CD4-positive, CD25-positive, alpha-beta regulatory T cell (primary cell): ENCODE data around the gene STX18. TPM values are rescaled to one million over a fixed set of nuclear protein-coding genes. Genes with fewer than 3 reads are reported as not detected.
"Not testable (repeated sequence)": the region's sequence is repeated elsewhere in the genome, so short reads cannot be mapped to it uniquely, and the experiment has no call there.

ENCODE experiments used
- ATAC-seq, 2 donors: fragments of 150-1000 bp; cut with Tn5 transposase; one replicate each; pipeline ENCODE4 v1.10.0; 2021; ENCODE audit warnings: low read depth in 2 of 2, moderate number of reproducible peaks in 2 of 2, moderate library complexity in 1 of 2
- DNase-seq, 3 donors: peaks; one replicate each; pipeline versions ENCODE4 v3.0.0 to v3.0.0-alpha.2; 2012 to 2022; ENCODE audit warnings: mixed read lengths in 1 of 3
- H3K27ac ChIP-seq: one replicate; pipeline ENCODE4 v1.7.0; 2013; ENCODE audit warnings: mild to moderate bottlenecking, low read length; ENCODE audit not compliant: insufficient read depth, poor library complexity, severe bottlenecking
- H3K27me3 ChIP-seq: one replicate; pipeline ENCODE4 v1.7.0; 2013; ENCODE audit warnings: low read length; ENCODE audit not compliant: control insufficient read depth, insufficient read depth
- H3K36me3 ChIP-seq: one replicate; pipeline ENCODE4 v1.7.0; 2013; ENCODE audit warnings: mild to moderate bottlenecking, low read length, moderate library complexity; ENCODE audit not compliant: control insufficient read depth, insufficient read depth
- H3K4me1 ChIP-seq: 2 replicates; pipeline ENCODE4 v1.7.0; 2013; ENCODE audit warnings: mild to moderate bottlenecking, low read length; ENCODE audit not compliant: insufficient read depth, control insufficient read depth, poor library complexity, severe bottlenecking
- H3K4me3 ChIP-seq: one replicate; pipeline ENCODE4 v1.7.0; 2013; ENCODE audit warnings: low read depth, mild to moderate bottlenecking, low read length, moderate library complexity
- H3K9me3 ChIP-seq, 2 experiments: 1 replicate in 1 of 2; 2 replicates in 1 of 2; pipeline ENCODE4 v1.7.0; 2013; ENCODE audit warnings: low read length in 2 of 2, mild to moderate bottlenecking in 1 of 2, moderate library complexity in 1 of 2; ENCODE audit not compliant: control insufficient read depth in 2 of 2
- H3K27ac Mint-ChIP-seq, 3 donors: one replicate each; pipeline ENCODE4 v1.8.0; 2020 to 2022; ENCODE audit warnings: mild to moderate bottlenecking in 3 of 3, mixed read lengths in 3 of 3, moderate library complexity in 2 of 3
- H3K27me3 Mint-ChIP-seq: one replicate; pipeline ENCODE4 v1.8.0; 2022; ENCODE audit warnings: mild to moderate bottlenecking, mixed read lengths
- H3K36me3 Mint-ChIP-seq: one replicate; pipeline ENCODE4 v1.8.0; 2020; ENCODE audit warnings: mixed read lengths
- H3K4me1 Mint-ChIP-seq, 4 donors: one replicate each; pipeline ENCODE4 v1.8.0; 2020 to 2022; ENCODE audit warnings: mixed read lengths in 4 of 4, mild to moderate bottlenecking in 1 of 4
- H3K4me3 Mint-ChIP-seq, 4 donors: one replicate each; pipeline ENCODE4 v1.8.0; 2020 to 2022; ENCODE audit warnings: mild to moderate bottlenecking in 4 of 4, mixed read lengths in 4 of 4, moderate library complexity in 3 of 4
- H3K9me3 Mint-ChIP-seq, 7 donors: one replicate each; pipeline ENCODE4 v1.8.0; 2020 to 2022; ENCODE audit warnings: mixed read lengths in 7 of 7, mild to moderate bottlenecking in 3 of 7, moderate library complexity in 2 of 7
- polyA plus RNA-seq, 4 donors: library from polyadenylated mRNA; unstranded; fragments of 300-500 nt; fragmentation: Illumina TruSeq; gene quantifications; one replicate each; pipeline ENCODE4 v1.2.3, GENCODE V29; 2021
- total RNA-seq: library from RNA; stranded (reverse); gene quantifications from one replicate; pipeline ENCODE4 v1.2.3, GENCODE V29; 2022

Gene STX18
- total and polyA plus RNA-seq, 5 donors from 2014 or later = 15.9 to 27.2 (median 23.6) TPM

DNA sequence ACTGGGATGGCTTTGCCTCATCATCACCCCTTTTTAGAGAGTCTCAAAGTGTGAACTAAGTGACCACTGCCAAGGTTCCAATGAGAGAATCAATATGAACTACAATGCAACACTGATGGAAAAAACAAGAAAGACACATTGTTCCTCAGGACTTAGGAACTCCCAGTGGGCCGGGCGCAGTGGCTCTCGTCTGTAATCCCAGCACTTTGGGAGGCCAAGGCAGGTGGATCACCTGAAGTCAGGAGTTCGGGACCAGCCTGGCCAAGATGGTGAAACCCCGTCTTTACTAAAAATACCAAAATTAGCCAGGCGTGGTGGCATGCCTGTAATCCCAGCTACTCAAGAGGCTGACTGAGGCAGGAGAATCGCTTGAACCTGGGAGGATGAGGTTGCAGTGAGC is 119.7 kb downstream of the STX18 start:
- ATAC-seq, H3K9me3 Mint-ChIP-seq: not testable (repeated sequence)
- peaks cover 6 to 26% (median 15%) of the 10 kb centered on the region in 4 donors for H3K4me1 Mint-ChIP-seq

GRCh38 chr4:4421356-4421755 is 120.5 kb downstream of the STX18 start:
- Mint-ChIP-seq H3K4me1 (peaks cover 6 to 26% (median 15%) of the 10 kb centered on the region in 4 donors), H3K27ac (peak overlapping the region in 1 of 3 donors; percentile 59), H3K9me3 (peaks cover 0 to 3% (median 0%) of the 10 kb centered on the region in 7 donors), H3K36me3 (peaks cover 44% of the 10 kb centered on the region), H3K27me3 (no peaks in the 10 kb centered on the region), H3K4me3 (no peak overlapping the region)
- Histone ChIP-seq H3K36me3 (peaks cover 38% of the 10 kb centered on the region), H3K4me3 (no peak overlapping the region), H3K27me3 (no peaks in the 10 kb centered on the region), H3K4me1 (peaks cover 9% of the 10 kb centered on the region), H3K27ac (no peak overlapping the region), H3K9me3 (no peaks in the 10 kb centered on the region)
- ATAC-seq (no peak), DNase-seq (no peak)

More for the DNA sequence above, 119.7 kb downstream of the STX18 start:
- DNase-seq, H3K4me3 Mint-ChIP-seq, H3K4me1 ChIP-seq, H3K27ac Mint-ChIP-seq, H3K4me3 ChIP-seq, H3K27me3 ChIP-seq, H3K27me3 Mint-ChIP-seq, H3K9me3 ChIP-seq, H3K27ac ChIP-seq: not testable (repeated sequence)
- H3K36me3 Mint-ChIP-seq = peaks cover 43% of the 10 kb centered on the region
- H3K36me3 ChIP-seq = peaks cover 38% of the 10 kb centered on the region

DNA sequence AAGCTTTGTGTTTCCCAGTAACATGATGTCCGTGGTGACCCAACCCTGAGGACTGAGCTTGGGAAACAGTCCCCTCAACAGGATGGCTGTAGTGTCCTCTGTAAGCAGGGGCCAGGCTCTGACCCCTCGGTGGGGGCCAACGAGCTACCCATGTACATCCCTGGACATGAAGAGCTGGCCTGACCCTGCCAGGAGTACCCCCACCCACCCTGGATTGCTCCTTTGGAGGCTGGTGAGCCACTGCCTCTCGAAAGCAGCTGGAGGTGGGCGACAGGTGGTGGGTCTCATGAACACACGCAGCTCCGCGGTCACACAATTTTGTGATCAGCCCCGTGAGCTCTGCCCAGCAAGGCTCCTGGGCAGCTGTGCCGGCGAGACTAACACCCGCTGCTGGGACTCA is 121.4 kb downstream of the STX18 start:
- ATAC-seq = no peak
- no peaks in the 10 kb centered on the region for H3K27me3 ChIP-seq
- H3K4me1 ChIP-seq = peaks cover 9% of the 10 kb centered on the region
- no peak overlapping the region for H3K4me3 ChIP-seq
- DNase-seq = no peak
- H3K9me3 Mint-ChIP-seq = peaks cover 0 to 3% (median 0%) of the 10 kb centered on the region in 7 donors
- H3K4me3 Mint-ChIP-seq = no peak overlapping the region
- peaks cover 38% of the 10 kb centered on the region for H3K36me3 ChIP-seq
- no peak overlapping the region for H3K27ac ChIP-seq
- H3K27me3 Mint-ChIP-seq = no peaks in the 10 kb centered on the region
- peaks cover 6 to 26% (median 15%) of the 10 kb centered on the region in 4 donors for H3K4me1 Mint-ChIP-seq
- H3K36me3 Mint-ChIP-seq = peaks cover 51% of the 10 kb centered on the region
- H3K27ac Mint-ChIP-seq = no peak overlapping the region
- H3K9me3 ChIP-seq = no peaks in the 10 kb centered on the region

DNA sequence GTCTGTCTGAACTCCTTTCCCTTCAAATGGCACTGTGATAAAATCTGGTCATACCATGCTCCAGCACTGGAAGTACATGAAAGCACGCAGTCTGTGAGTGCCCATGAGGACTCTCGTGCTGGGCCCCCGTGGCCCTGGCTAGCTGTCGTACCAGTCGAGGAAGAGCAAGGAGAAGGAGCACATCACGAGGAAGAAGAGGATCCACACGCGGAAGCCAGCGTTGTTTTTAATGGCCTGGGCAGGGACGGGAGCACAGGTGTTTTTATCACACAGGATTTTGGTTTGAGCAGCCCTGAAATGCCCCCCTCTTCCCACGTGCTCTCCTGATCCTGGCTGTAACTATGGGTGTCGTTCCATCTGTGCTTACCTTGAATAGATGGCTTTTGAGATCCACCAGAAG is 122.0 kb downstream of the STX18 start:
- Histone ChIP-seq H3K27ac (no peak overlapping the region), H3K4me1 (peaks cover 9% of the 10 kb centered on the region), H3K36me3 (peaks cover 38% of the 10 kb centered on the region), H3K4me3 (no peak overlapping the region), H3K9me3 (no peaks in the 10 kb centered on the region), H3K27me3 (no peaks in the 10 kb centered on the region)
- Mint-ChIP-seq H3K36me3 (peaks cover 51% of the 10 kb centered on the region), H3K27ac (peak overlapping the region in 2 of 3 donors; percentile 6 to 85), H3K4me3 (no peak overlapping the region), H3K27me3 (no peaks in the 10 kb centered on the region), H3K9me3 (peaks cover 0 to 3% (median 0%) of the 10 kb centered on the region in 7 donors), H3K4me1 (peaks cover 6 to 26% (median 15%) of the 10 kb centered on the region in 4 donors)
- DNase-seq (no peak), ATAC-seq (no peak)

DNA sequence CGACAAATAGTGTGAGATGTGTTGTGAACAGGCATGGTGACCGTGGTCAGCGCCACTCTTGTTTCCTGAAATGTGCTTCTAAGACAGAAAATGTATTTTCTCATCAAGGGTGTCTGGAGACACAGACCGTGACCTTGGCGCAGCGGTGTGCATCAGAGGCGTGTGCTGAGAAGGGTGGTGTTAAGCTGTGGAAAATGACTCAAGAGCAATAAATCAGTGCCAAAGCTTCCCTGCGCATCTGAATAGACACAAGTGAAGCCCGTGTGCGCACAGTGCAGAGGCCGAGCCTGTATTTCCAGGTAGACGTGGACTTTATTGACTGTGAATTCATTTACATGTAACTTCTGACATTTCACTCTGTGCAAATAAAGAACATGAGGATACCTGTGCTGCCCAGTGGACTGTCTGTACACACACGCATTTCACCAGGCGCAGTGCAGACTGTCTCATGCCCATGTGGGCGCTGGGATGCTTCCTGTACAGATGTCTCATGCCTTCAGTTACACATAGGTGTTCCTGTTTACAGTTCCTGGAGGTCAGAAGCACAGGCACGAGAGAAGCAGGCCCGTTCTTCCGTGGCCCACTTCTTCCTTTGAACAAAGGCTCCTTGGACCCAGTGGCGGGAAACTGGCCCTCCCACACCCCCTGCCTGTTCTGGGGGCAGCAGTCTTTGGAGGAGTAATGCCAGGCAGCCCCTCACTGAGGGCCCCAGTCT is 123.0 kb downstream of the STX18 start:
- H3K27ac Mint-ChIP-seq = peak overlapping the region; percentile 56 to 85 (median 62)
- peaks cover 51% of the 10 kb centered on the region for H3K36me3 Mint-ChIP-seq
- no peaks in the 10 kb centered on the region for H3K27me3 Mint-ChIP-seq
- DNase-seq (peak in 1 of 3 donors; percentile 17), ATAC-seq (no peak)
- peak overlapping the region in 1 of 4 donors; percentile 3 for H3K4me3 Mint-ChIP-seq
- Histone ChIP-seq H3K4me1 (peaks cover 9% of the 10 kb centered on the region), H3K27ac (no peak overlapping the region), H3K4me3 (peak overlapping the region; percentile 7), H3K36me3 (peaks cover 32% of the 10 kb centered on the region), H3K27me3 (no peaks in the 10 kb centered on the region), H3K9me3 (no peaks in the 10 kb centered on the region)
- H3K9me3 Mint-ChIP-seq = peaks cover 0 to 5% (median 0%) of the 10 kb centered on the region in 7 donors
- H3K4me1 Mint-ChIP-seq = peaks cover 6 to 26% (median 15%) of the 10 kb centered on the region in 4 donors

GRCh38 chr4:4417886-4418285 is 124.0 kb downstream of the STX18 start:
- H3K4me3 Mint-ChIP-seq = peak overlapping the region in 1 of 4 donors; percentile 24
- peaks cover 0 to 5% (median 0%) of the 10 kb centered on the region in 7 donors for H3K9me3 Mint-ChIP-seq
- peaks cover 9% of the 10 kb centered on the region for H3K4me1 ChIP-seq
- peaks cover 44% of the 10 kb centered on the region for H3K36me3 Mint-ChIP-seq
- H3K27me3 Mint-ChIP-seq = no peaks in the 10 kb centered on the region
- no peak overlapping the region for H3K4me3 ChIP-seq
- H3K27ac ChIP-seq = no peak overlapping the region
- no peaks in the 10 kb centered on the region for H3K27me3 ChIP-seq
- H3K9me3 ChIP-seq = no peaks in the 10 kb centered on the region
- H3K27ac Mint-ChIP-seq = peak overlapping the region in 1 of 3 donors; percentile 75
- ATAC-seq (no peak), DNase-seq (no peak)
- H3K4me1 Mint-ChIP-seq = peaks cover 6 to 26% (median 15%) of the 10 kb centered on the region in 4 donors
- peaks cover 27% of the 10 kb centered on the region for H3K36me3 ChIP-seq

DNA sequence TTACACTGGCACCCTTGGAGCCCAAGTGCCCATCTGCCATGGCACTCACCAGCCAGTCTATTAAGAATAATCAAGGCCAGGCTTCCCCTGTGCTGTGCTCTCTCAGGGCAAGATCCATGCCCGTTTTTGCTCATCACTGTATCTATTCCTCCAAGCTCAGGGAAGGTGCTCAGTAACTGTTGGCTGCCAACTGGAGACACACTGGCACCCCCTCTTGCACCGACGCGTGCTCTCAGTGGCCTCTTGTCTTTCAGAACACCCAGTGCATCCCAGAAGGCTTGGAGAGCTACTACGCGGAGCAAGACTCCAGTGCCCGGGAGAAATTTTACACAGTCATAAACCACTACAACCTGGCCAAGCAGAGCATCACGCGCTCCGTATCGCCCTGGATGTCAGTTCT is 124.9 kb downstream of the STX18 start:
- Histone ChIP-seq H3K27me3 (no peaks in the 10 kb centered on the region), H3K4me3 (no peak overlapping the region), H3K9me3 (no peaks in the 10 kb centered on the region), H3K27ac (no peak overlapping the region), H3K4me1 (peaks cover 9% of the 10 kb centered on the region), H3K36me3 (peaks cover 21% of the 10 kb centered on the region)
- peaks cover 6 to 26% (median 15%) of the 10 kb centered on the region in 4 donors for H3K4me1 Mint-ChIP-seq
- no peak overlapping the region for H3K4me3 Mint-ChIP-seq
- H3K36me3 Mint-ChIP-seq = peaks cover 40% of the 10 kb centered on the region
- ATAC-seq (no peak), DNase-seq (no peak)
- H3K27me3 Mint-ChIP-seq = no peaks in the 10 kb centered on the region
- no peak overlapping the region for H3K27ac Mint-ChIP-seq
- peaks cover 0 to 5% (median 0%) of the 10 kb centered on the region in 7 donors for H3K9me3 Mint-ChIP-seq
